Activated CD8-positive, alpha-beta memory T cell treated with anti-CD3 and anti-CD28 coated beads, Interleukin-2, amount 50 U/mL, for 24 hours (primary cell): ENCODE results near the gene SKAP1.
"Not testable (repeated sequence)": the region's sequence is repeated elsewhere in the genome, so short reads cannot be mapped to it uniquely, and the experiment has no call there.

Source experiments
- DNase-seq: peaks from one replicate; pipeline ENCODE4 v3.0.0-alpha.2; 2020; ENCODE audit errors: extremely low read depth

Gene SKAP1

DNA sequence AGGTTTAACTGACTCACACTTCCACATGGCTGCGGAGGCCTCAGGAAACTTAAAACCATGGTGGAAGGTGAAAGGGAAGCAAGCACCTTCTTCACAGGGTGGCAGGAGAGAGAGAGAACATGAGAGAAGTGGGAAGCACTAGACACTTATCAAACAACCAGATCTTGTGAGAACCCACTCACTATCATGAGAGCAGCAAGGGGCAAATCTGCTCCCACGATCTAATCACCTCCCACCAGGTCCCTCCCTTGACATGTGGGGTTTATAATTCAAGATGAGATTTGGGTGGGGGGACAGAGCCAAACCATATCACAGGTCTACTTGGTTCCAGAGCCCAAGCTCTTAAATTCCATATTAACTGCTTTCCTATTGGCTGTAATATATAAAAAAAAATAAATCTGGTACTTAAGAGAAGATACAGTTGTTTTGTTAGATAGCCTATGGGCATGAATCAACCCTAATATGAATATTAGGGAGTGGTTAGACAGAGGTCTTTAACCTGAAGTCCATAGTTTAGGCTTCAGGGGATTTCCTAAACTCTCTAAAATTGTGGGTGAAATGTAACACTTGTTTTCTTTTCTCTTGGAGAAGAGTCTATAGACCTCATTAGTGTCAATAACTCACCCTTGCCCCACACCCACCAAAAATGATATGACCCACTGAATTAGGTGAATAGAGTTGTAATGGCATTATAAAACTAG is 56.7 kb downstream of the SKAP1 start:
- no peak for DNase-seq

DNA sequence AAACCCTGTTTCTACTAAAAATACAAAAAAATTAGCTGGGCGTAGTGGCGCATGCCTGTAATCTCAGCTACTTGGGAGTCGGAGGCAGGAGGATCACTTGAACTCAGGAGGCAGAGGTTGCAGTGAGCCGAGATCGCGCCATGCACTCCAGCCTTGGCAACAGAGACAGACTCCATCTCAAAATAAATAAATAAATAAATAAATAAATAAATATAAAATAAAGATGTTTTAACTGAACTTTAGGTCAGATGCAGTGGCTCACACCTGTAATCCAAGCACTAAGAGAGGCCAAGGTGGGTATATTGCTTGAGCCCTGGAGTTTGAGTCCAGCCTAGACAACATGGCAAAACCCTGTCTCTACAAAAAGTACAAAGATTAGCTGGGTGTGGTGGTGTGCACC is 61.0 kb downstream of the SKAP1 start:
- DNase-seq: not testable (repeated sequence)

DNA sequence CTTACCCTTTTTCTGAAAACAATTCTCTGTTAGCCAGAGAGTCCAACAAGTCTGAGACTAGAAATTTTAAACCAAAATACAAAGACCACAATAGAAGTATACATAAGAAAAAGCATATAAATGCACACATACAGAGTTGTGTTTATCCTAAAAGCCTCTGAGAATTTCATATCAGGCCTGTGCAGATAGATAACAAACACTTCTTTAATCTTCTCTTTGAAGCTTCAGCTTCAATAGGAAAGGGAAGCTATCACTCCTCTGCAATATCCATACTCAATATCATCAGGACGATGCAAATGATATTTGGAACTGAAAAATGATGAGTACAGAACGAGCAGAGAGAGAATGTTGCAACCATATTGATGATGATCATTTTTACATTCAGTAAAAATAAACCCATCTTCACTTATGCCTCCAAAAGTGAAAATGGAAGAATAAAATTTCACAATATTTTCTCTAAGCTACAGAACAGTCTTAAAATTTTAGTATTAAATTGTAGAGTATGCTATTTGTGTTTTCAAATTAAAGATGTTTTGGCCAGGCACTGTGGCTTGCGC is 61.6 kb downstream of the SKAP1 start:
- DNase-seq: no peak

DNA sequence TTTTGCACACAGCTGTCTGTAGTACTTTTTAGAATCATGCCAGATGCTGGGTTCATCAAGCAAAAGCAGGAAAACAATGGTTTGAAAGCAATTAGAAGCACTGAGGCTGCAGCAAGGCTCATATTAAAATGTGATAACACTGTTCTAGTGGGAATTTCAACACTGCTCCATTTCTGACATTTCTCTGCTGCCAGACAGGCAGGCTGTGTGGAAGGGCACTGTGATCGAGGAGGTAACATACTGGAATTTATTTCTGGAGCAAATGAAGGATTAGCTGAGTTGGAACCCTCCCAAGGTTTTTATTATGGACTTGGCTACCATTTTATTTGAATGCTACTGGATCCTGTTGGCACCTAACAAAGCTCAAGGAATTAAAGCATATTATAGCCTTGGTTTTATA is 66.9 kb downstream of the SKAP1 start:
- no peak for DNase-seq

DNA sequence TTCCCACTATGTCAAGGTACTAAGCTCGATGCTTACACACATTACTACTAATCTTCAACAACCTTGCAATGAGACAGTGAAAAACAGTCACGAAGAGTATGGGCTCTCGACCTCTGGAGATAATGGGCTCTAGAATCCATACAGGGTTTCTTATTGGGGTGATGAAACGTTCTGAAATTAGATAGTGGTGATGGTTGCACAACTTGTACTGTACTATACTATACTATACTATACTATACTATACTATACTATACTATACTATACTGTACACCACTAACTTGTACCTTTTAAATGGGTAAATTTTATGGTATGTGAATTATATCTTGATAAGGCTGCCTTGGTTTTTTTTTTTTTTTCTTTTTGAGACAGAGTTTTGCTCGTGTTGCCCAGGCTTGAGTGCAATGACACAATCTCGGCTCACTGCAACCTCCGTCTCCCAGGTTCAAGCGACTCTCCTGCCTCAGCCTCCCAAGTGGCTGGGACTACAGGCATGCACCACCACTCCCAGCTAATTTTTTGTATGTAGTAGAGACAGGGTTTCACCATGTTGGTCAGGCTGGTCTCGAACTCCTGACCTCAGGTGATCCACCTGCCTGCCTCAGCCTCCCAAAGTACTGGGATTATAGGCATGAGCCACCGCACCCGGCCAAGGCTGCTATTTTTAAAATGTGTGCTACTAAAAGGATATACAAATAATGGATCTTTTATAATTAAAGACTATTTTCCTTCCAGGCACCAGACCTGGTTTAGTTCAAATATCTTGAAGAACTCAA is 69.0 kb downstream of the SKAP1 start:
- not testable (repeated sequence) for DNase-seq

DNA sequence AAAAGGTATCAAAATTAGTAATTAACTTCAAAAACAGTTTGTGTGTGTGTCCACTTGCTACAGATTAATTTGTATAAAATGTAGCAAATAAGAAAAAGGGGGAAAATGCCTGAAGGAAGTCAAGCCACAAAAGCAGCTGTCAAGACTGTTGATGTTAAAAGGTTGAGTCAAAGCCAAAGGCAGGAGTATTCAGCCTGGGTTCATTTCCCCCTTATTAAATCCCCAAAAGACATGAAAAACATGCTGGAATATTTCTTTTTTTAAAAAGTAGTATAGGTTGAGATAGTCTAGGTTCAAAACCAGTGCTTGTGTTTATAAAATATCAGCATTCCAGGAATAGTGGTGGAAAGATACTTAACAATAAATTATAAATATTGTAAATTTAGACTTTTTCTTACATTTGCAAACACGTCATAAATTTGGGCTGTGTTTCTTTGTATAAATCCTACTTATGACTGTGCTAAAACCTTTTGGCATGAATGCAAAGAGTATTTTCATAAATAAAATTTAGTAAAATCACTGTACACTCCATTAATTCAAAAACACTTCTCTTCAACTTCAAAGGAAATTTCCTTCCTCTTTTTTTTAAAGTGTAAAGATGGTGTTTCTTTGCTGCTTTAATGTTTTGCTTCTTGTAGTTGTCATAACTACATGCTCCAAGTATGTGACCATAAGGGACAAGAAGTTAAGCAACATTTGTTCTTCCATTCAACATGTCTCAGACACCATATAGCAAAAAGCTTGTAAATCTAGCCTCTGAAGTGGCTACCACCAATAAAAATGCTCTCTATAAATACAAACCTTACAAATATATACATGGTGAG is 72.0 kb downstream of the SKAP1 start:
- DNase-seq: no peak

DNA sequence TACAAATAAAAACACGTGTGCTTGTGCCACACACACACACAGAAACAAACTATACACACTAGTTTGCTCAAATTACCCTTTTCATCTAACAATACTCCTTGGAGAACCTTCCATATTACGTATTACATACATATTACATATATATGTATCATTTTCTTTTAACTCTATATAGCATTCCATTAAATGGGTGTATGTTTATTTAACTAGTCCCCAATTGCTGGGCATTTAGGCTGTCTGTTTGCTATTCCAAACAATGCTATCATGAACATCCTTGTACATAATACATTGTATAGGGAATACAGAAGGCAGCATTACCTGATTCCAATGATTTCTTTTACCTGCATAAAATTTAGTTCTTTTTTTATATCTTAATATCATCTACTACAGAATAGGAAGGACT is 73.1 kb downstream of the SKAP1 start:
- DNase-seq: no peak

DNA sequence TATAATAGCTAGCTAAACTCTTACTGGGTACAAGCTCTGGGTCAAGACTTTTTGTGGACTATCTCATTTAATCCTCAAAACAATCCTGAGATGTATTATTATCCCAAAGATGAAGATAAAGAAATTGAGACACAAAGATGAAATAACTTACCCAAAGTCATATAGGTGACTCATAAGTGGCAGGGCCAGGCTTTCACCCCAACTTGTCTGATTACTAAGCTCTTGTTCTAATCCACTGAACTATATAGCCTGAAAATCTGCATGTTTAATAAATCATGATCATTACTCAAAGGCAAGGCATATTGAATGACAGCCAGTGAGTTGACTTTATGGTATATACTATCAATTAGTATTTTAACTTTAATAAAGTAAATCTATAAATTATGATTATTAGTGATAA is 77.4 kb downstream of the SKAP1 start:
- DNase-seq: no peak

DNA sequence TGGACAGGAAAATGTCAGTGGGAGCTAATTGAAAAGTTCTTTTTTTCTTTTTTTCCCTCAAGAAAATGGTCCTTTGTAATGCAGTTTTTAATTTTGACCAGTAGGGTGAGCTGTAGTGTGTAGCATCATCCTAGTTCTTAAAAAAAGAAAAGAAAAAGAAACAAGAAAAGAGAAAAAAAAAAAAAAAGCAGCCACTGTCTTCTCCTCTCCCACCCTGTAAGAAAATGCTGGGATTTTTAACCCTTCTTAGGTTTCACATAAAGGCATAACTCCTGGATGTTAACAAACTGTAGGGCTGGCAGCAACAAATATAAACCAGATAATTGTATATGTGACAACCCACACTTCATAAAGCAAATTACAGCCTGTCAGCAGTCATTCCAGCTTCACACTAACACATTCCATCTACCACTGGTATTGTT is 78.1 kb downstream of the SKAP1 start:
- DNase-seq: no peak

DNA sequence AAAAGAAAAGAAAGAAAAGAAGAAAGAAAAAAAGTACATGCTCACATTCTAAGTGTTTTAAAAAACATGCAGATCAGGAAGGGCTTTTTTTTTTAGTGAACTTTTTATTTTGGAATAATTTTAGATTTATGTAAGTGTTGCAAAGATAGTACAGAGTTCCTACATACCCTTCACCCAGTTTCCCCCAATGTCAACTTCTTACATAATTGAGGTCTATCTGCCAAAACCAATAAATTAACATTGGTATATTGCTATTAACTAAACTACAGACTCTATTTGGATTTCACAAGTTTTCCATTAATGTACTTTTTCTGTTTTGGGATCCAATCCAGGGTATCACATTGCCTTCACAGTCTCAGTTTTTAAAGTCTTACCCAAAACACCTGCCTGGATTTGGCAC is 81.7 kb downstream of the SKAP1 start:
- DNase-seq: no peak

DNA sequence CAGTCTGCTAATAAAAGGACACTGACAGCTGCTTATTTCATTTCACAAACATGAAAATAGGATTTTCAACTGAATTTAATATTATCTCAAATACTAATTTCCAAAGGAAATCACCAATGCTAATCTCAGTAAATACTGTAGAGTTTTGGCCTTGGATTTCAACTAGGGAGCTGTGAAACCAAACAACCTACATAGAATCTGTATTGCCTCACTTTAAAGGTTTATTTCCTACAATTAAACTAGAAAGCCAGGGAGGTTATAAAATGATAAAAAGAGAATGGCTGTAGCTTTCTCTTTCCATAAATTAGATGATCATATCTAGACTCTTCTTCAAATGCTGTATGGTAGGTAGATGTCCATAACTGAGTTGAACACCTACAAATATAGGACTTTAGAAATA is 82.8 kb downstream of the SKAP1 start:
- DNase-seq: no peak

DNA sequence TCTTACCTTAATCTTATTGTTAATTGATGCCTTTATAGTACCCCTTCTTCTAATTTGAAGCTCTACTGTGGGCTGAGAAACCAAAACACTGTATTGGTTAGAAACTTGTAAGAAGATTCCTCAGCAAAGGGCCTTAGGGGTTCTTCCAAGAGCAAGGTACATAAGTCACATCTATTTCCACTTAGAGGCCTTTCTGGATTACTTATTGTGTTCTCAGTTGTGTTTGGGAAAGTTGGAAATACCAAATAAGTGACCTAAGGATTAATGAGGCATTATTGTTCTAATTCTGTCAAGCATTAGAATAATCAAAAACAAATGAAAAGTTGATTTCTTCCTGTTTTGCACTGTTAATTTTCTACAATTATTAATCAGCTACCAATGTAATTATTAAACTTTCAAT is 85.8 kb downstream of the SKAP1 start:
- DNase-seq: no peak

DNA sequence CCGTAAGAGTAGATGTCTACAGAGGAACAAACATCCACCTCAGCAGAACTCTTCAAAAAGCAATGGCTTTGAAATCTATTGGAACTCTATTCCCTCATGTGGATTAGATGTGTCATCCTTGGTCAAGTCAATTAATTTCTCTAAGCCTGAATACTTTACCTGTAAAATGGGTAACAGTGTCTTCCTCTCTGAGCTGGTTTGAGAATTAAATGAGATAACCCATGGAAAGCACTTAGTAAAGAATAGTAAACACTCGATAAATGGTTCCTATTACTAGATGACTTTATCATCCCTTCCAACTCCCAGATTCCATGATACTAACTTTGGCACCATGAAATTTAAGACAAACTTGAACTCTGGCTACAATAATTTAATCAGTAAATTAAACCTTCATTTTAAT is 89.1 kb downstream of the SKAP1 start:
- DNase-seq: no peak

DNA sequence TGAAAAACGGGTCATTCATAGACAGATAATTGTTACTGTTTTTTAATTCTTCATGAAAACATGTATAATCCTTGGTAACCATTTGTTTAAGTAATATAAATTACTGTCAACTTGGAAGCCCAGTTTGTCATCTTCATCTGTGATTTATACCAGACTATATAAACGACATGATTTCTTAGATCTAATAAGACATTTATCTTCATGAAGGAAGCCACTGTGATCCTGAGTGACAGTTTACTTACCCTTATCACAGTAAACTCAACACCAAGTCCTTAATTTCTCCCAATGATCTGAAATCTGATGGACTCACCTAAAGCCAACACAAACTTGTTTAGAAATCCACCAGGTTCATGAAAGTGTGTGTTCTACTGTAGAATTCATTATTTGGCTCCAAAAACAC is 91.3 kb downstream of the SKAP1 start:
- DNase-seq: no peak

DNA sequence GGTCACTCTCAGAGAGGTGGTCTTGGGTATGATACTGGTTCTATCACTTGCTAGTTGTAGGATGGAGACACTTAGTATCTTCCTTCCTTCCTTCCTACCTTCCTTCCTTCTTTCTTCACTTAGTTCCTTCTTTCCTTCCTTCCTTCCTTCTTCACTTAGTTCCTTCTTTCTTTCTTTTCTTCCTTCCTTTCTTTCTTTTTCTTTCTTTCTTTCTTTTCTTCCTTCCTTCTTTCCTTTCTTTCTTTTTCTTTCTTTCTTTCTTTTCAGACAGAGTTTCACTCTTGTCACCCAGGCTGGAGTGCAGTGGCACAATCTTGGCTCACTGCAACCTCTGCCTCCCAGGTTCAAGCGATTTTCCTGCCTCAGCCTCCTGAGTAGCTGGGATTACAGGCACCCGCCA is 92.1 kb downstream of the SKAP1 start:
- DNase-seq: not testable (repeated sequence)

DNA sequence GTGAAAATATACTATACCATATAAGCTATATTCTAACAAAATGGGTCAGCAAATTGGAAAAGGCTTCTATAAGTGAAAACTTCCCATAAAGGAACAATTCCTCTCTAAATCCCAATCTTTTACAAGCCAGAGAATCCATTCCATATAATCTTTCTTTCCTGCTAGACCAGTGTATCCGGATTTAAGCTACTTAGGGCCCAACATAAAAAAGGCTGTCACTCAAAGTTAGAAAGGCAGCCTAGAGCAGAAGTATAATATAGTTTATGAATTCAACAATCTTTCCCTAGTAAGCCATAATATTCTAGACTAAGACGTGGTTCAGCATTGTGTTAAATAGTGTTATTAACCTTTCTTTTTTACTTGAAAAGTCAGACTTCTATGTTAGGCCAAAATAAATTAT is 93.0 kb downstream of the SKAP1 start:
- DNase-seq: no peak

DNA sequence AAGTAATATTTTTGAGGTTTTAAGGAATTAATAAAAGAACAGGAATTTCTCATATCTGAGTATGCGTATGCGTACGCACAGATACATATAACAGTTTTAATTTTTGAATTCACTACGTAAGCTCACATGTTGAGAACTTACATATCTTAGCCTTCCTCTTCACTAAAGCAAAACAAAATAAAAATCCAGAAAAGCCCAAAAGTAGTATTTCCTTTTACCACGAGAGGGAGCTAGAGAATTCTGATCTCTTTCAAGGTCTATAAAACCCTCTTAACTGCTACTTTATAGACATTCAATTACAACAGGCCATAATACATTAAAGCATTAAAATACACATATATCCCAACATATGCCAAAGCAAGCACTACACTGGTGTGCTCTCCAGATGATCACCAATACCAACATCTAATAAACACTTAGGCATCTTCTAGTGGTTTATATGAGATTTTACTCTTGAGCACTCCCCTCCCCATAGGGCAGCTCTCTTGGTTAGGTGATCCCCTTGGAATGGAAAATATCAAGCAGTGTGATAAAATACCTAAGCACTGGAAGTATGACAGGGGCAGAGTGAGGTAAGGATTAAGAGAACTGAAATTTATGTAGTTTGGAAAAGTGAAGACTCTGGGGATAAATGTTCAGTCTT is 94.0 kb downstream of the SKAP1 start:
- DNase-seq: no peak

DNA sequence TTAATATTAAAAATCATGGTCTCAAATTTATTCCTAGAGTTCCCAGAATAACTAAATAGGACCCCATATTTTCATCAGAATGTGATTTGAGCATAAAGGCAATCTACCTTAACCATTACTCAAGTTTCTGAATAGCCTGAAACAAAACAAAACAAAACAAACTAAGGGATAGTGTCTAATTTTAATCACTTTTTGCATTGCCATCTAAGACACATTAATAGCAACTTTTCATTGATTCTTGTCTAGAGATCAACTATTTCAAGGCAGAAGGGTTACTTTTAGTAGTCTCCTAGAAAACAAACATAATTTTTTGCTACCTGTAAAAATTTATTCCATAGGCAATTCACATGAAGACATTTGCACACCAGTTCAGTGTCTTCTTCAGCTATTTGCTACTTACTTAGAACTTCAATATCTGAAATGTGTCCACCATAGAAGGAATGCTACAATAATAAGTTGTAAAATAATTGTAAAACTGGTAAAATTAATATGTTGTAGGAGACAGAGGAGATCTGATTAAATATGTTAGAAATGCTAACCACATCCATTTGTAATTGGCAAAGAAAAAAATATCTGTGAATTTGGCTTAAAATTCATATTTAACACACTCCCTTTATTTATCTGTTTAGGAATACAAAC is 94.7 kb downstream of the SKAP1 start:
- no peak for DNase-seq

DNA sequence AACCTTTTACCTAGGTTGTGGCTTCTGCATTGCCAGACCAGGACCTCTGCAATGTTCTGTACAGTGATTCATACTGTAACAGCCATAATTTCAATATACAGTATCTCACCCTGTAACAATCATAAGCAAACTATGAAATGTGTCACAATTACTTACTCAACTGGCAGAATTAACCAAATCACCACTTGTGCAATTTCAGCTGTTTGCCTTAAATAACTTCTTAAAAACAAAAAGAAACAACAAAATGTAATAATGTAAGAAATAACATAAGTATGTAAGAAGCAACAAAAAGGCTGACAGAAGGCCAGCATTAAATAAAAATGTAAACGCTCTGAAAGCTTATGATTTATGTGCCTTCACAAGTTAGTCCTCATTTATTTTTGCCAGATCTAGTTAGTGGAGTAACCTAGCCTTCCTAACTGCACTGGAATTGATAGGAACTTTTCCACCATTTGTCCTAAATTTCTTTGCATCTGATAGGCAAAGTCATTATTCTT is 96.9 kb downstream of the SKAP1 start:
- no peak for DNase-seq

DNA sequence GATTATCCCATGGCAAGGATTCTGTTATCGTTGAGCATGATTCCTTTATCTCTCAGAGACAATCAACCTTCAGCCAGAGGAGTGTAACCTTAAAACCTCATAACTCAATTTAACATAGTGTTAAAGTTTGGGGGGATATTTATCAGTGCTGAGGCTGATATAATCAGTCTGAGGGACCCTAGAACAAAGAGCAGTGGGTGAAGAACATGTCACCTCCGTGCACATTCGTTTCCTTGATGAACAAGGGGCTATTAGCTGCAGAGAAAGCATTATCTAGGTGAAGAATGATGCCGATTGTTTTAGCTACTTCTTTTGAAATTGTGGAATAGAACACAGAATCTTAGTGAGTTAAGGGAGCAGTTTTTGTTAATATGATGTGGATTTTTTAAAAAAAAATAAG is 99.1 kb downstream of the SKAP1 start:
- DNase-seq: no peak

DNA sequence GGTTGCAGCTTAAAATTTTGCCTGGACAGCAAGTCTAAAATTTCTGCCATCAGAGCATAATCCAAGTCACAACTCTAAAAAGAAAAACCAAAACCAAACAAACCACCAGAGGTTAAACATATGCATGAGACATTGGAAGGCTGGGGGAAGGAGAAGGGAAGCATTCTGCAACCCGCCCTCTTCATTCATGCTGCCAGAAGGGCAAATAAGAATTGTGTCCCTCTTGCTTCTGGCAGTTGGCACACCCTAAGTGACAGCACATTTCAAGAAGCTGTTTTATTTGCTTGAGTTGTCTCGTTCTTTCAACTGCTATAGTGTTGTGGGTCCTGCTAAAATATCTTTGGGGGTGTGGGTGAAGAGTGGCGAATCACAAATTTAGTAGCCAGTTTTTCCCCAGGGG is 99.6 kb downstream of the SKAP1 start:
- DNase-seq: no peak
